ENCODE measurements around the gene NFYB.
"Not testable (repeated sequence)": the region's sequence is repeated elsewhere in the genome, so short reads cannot be mapped to it uniquely, and the experiment has no call there.

NFYB gene

GRCh38 chr12:104180374-104180773, 42.4 kb upstream of the NFYB start:
- peak; percentile 8 for DNase-seq (ENCODE audit: low read depth)
- TF ChIP-seq, protein P1, sequence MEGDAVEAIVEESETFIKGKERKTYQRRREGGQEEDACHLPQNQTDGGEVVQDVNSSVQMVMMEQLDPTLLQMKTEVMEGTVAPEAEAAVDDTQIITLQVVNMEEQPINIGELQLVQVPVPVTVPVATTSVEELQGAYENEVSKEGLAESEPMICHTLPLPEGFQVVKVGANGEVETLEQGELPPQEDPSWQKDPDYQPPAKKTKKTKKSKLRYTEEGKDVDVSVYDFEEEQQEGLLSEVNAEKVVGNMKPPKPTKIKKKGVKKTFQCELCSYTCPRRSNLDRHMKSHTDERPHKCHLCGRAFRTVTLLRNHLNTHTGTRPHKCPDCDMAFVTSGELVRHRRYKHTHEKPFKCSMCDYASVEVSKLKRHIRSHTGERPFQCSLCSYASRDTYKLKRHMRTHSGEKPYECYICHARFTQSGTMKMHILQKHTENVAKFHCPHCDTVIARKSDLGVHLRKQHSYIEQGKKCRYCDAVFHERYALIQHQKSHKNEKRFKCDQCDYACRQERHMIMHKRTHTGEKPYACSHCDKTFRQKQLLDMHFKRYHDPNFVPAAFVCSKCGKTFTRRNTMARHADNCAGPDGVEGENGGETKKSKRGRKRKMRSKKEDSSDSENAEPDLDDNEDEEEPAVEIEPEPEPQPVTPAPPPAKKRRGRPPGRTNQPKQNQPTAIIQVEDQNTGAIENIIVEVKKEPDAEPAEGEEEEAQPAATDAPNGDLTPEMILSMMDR (IDR thresholded peaks at IDR 0.05; ENCODE audit: control insufficient read depth, extremely low read depth, insufficient read depth): no peak

DNA sequence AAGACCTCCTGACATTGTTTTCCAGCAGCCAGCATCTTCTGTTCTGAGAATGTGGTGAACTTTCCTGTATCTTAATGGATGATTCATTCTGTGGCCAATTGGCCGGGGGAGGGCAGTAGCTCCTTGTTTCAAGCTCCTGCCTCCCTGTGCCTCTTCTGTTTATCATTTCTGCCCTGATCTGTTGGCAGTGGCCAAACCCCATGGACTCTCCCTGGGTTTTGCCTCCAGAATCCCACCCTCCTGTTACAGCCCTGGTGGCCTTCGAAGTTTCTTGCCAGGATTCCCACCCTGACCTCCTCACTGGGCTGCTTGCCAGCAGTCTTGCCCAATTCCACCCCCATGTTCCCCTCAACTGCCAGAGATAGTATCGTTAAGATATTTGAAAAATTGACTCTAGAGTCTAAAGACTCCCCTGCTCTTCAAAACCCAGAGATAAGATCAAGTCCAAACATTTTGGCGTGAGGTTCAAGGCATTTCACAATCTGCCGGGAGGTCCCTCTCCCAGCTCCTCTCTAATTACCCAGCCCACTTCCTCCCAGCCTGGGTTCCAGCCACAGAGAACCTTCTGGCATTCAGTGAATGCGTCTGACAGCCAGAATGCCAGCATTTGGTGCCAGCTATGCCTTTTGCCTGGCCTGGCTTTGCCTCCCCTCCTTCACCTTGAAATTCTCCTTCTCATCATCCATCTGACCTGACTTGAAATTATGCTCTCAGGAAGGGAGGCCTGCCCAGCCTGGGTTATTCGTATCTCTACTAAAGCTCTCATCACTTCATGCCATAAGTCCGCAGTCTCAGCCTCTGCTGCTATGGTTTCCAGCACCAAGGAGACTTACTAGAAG, 39.9 kb upstream of the NFYB start:
- TF ChIP-seq, protein P1 (IDR thresholded peaks at IDR 0.05; ENCODE audit: control insufficient read depth, extremely low read depth, insufficient read depth): no peak
- no peak for DNase-seq (ENCODE audit: low read depth)
- no peak overlapping the region for H3K4me3 ChIP-seq (ENCODE audit: low read depth, low read length)

More at GRCh38 chr12:104180374-104180773, 42.4 kb upstream of the NFYB start:
- no peak overlapping the region for H3K4me3 ChIP-seq (ENCODE audit: low read depth, low read length)

DNA sequence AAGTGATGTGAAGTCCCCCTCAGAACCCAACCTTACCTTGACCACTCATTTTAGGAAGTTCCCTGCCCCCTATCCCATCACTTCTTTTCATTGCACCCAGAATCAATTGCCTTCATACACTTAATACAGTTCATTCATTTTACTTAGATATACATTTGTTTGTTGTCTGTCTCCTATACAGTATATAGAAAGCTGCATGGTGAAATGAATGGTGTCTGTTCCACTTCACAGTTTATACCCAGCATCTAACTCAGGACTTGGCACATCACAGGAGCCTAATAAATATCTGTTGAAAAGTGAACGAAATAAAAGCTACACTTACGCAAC, 39.3 kb upstream of the NFYB start:
- TF ChIP-seq, protein P1 (IDR thresholded peaks at IDR 0.05; ENCODE audit: control insufficient read depth, extremely low read depth, insufficient read depth): no peak
- no peak for DNase-seq (ENCODE audit: low read depth)
- H3K4me3 ChIP-seq (ENCODE audit: low read depth, low read length): no peak overlapping the region

GRCh38 chr12:104175726-104176247, 37.8 kb upstream of the NFYB start:
- no peak overlapping the region for H3K4me3 ChIP-seq (ENCODE audit: low read depth, low read length)
- no peak for DNase-seq (ENCODE audit: low read depth)

DNA sequence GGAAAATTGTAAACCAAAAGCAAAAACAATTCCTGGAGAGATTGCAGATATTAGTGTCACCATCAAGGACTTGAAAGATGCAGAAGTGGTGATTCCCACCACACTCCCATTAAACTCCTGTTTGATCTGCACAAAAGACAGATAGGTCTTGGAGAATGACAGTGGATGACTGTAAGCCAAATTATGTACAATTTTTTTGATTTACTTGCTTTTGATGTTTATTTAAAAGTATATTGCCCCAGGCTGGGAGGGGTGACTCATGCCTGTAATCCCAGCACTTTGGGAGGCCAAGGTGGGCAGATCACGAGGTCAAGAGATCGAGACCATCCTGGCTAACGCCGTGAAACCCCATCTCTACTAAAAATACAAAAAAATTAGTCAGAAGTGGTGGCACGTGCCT, 35.8 kb upstream of the NFYB start:
- DNase-seq (ENCODE audit: low read depth): not testable (repeated sequence)

More at GRCh38 chr12:104175726-104176247, 37.8 kb upstream of the NFYB start:
- TF ChIP-seq, protein P1 (IDR thresholded peaks at IDR 0.05; ENCODE audit: control insufficient read depth, extremely low read depth, insufficient read depth): no peak

DNA sequence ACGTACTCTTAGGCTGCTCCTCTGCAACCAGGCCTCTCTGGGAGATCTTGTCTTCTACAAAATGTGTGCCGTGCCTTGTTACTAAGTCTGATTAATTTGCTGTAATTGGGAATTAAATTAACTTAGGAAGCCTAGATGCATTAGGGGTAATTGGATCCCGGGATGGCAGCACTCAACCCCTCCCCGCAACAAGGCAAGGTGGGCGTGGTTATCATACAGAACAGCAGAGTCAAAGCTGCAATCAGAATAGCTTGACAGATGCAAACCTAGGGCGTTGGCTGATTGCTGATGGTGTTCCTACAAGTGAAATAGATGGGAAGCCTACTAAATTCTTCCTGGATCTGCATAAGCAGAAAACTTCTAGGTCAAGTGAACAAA, 34.5 kb upstream of the NFYB start:
- TF ChIP-seq, protein P1 (IDR thresholded peaks at IDR 0.05; ENCODE audit: control insufficient read depth, extremely low read depth, insufficient read depth): no peak
- DNase-seq (ENCODE audit: low read depth): no peak
- no peak overlapping the region for H3K4me3 ChIP-seq (ENCODE audit: low read depth, low read length)

More for the DNA sequence above, 35.8 kb upstream of the NFYB start:
- not testable (repeated sequence) for H3K4me3 ChIP-seq (ENCODE audit: low read depth, low read length)

GRCh38 chr12:104171785-104172569, 34.0 kb upstream of the NFYB start:
- TF ChIP-seq, protein P1 (IDR thresholded peaks at IDR 0.05; ENCODE audit: control insufficient read depth, extremely low read depth, insufficient read depth): no peak
- no peak for DNase-seq (ENCODE audit: low read depth)
- no peak overlapping the region for H3K4me3 ChIP-seq (ENCODE audit: low read depth, low read length)

Data from LNCaP clone FGC (cell line).